Thyroid gland (tissue), 4 donors: ENCODE data around the gene ARFGEF2. TPM values are rescaled to one million over a fixed set of nuclear protein-coding genes. Genes with fewer than 3 reads are reported as not detected.
"Not testable (repeated sequence)": the region's sequence is repeated elsewhere in the genome, so short reads cannot be mapped to it uniquely, and the experiment has no call there.

ENCODE experiments used
- DNase-seq, 2 donors: peaks; one replicate each; pipeline ENCODE4 v3.0.0-alpha.2; 2019
- H3K27ac ChIP-seq, 3 donors: fragments of 200-600 bp; sonication (generic); 1 replicate in 2 of 3; 2 replicates in 1 of 3; pipeline ENCODE4 v1.5.1; 2016 to 2019; ENCODE audit warnings: mild to moderate bottlenecking in 1 of 3, moderate library complexity in 1 of 3
- H3K27me3 ChIP-seq: fragments of 200-600 bp; sonication (generic); one replicate; pipeline ENCODE4 v1.5.1; 2019
- H3K36me3 ChIP-seq, 2 donors: fragments of 200-600 bp; sonication (generic); one replicate each; pipeline ENCODE4 v1.5.1; 2016 to 2019
- H3K4me1 ChIP-seq, 2 donors: fragments of 200-600 bp; sonication (generic); one replicate each; pipeline ENCODE4 v1.5.1; 2017 to 2019
- H3K4me3 ChIP-seq, 3 donors: fragments of 200-600 bp; sonication (generic); replicated peaks in 1 of 3; 1 replicate in 2 of 3; 2 replicates in 1 of 3; pipeline ENCODE4 v1.5.1; 2016; ENCODE audit warnings: mild to moderate bottlenecking in 1 of 3
- H3K9me3 ChIP-seq: fragments of 200-600 bp; sonication (generic); one replicate; pipeline ENCODE4 v1.5.1; 2017
- CTCF ChIP-seq, 6 experiments: fragments of 200-600 bp in 3 of 6; fragments of 450-650 bp in 3 of 6; sonication (generic) in 3 of 6; IDR thresholded peaks; one replicate each; pipeline ENCODE4 v1.5.1; 2016 to 2019; ENCODE audit warnings: antibody characterized with exemption in 6 of 6, mild to moderate bottlenecking in 2 of 6, inconsistent platforms in 1 of 6, moderate library complexity in 1 of 6
- POLR2A ChIP-seq, 2 donors: fragments of 450-650 bp; IDR thresholded peaks; one replicate each; pipeline ENCODE4 v1.6.1; 2017; ENCODE audit warnings: antibody characterized with exemption in 2 of 2, mild to moderate bottlenecking in 2 of 2, moderate library complexity in 1 of 2
- WGBS, 2 donors: methylation state at CpG; one replicate each; pipeline ENCODE4 v1.1.5; 2017; 5-methylcytosine and 5-hydroxymethylcytosine counted together
- intact Hi-C: fragments of 100-400 bp; cut with DNase I; formaldehyde crosslinking; loops from one replicate; pipeline ENCODE4 v1.15.1; 2023
- total RNA-seq, 4 donors: library from RNA; depleted of rRNA; stranded (reverse); fragments of >200 nt; gene quantifications; one replicate each; pipeline ENCODE4 v1.2.3, GENCODE V29; 2016

Gene ARFGEF2
- total RNA-seq, 4 donors from 2014 or later = 92.3 to 131 (median 101) TPM

GRCh38 chr20:48931527-48932374 is 10.2 kb downstream of the ARFGEF2 start:
- WGBS, 2 donors = 76 to 88% methylated on average over 9 of the region's 9 CpGs
- no peak for DNase-seq
- intact Hi-C loops = no loop called here
- no peak overlapping the region for H3K4me3 ChIP-seq
- peak overlapping the region; percentile 86 to 96 (median 93) for H3K27ac ChIP-seq
- no peaks in the 10 kb centered on the region for H3K27me3 ChIP-seq
- peaks cover 67 to 86% of the 10 kb centered on the region in 2 donors for H3K4me1 ChIP-seq
- no peak for TF ChIP-seq POLR2A (IDR thresholded peaks at IDR 0.05)
- TF ChIP-seq CTCF (IDR thresholded peaks at IDR 0.05) = no peak
- H3K36me3 ChIP-seq = no peaks in the 10 kb centered on the region
- H3K9me3 ChIP-seq = no peaks in the 10 kb centered on the region

GRCh38 chr20:48932375-48932941 is 10.9 kb downstream of the ARFGEF2 start:
- Histone ChIP-seq H3K9me3 (no peaks in the 10 kb centered on the region), H3K36me3 (no peaks in the 10 kb centered on the region), H3K27me3 (no peaks in the 10 kb centered on the region), H3K4me3 (no peak overlapping the region), H3K27ac (peak overlapping the region; percentile 86 to 96 (median 93)), H3K4me1 (peaks cover 66 to 83% of the 10 kb centered on the region in 2 donors)
- 73 to 77% methylated on average over 8 of the region's 8 CpGs for WGBS, 2 donors
- TF ChIP-seq POLR2A (IDR thresholded peaks at IDR 0.05) = no peak
- no peak for TF ChIP-seq CTCF (IDR thresholded peaks at IDR 0.05)
- DNase-seq = peak in 1 of 2 donors; percentile 19
- intact Hi-C loops = no loop called here

GRCh38 chr20:48933017-48933766 is 11.7 kb downstream of the ARFGEF2 start:
- TF ChIP-seq POLR2A (IDR thresholded peaks at IDR 0.05) (peak in 1 of 2 donors; percentile 91), CTCF (IDR thresholded peaks at IDR 0.05) (peak in 4 of 6 experiments; percentile 34 to 71 (median 40))
- DNase-seq = peak; percentile 97 to 98
- WGBS, 2 donors = 40 to 61% methylated on average over 15 of the region's 15 CpGs
- Histone ChIP-seq H3K27me3 (no peaks in the 10 kb centered on the region), H3K9me3 (no peaks in the 10 kb centered on the region), H3K27ac (peak overlapping the region; percentile 86 to 96 (median 93)), H3K4me1 (peaks cover 71 to 84% of the 10 kb centered on the region in 2 donors), H3K4me3 (no peak overlapping the region), H3K36me3 (no peaks in the 10 kb centered on the region)
- intact Hi-C loops = no loop called here

GRCh38 chr20:48934273-48934877 is 12.9 kb downstream of the ARFGEF2 start:
- intact Hi-C loops, H3K9me3 ChIP-seq, DNase-seq, H3K4me3 ChIP-seq, H3K36me3 ChIP-seq, H3K27me3 ChIP-seq: not testable (repeated sequence)
- Histone ChIP-seq H3K27ac (peak overlapping the region; percentile 86 to 96 (median 93)), H3K4me1 (peaks cover 72 to 83% of the 10 kb centered on the region in 2 donors)
- 93 to 96% methylated on average over 5 of the region's 5 CpGs for WGBS, 2 donors

GRCh38 chr20:48934966-48935365 is 13.5 kb downstream of the ARFGEF2 start:
- not testable (repeated sequence) for H3K4me3 ChIP-seq
- peak in 1 of 2 donors; percentile 34 for TF ChIP-seq POLR2A (IDR thresholded peaks at IDR 0.05)

GRCh38 chr20:48936178-48936577 is 14.7 kb downstream of the ARFGEF2 start:
- H3K36me3 ChIP-seq, DNase-seq, H3K4me3 ChIP-seq, H3K27me3 ChIP-seq, H3K9me3 ChIP-seq, intact Hi-C loops: not testable (repeated sequence)
- WGBS, 2 donors = 96 to 98% methylated on average over 6 to 9 of the region's 30 CpGs
- peak overlapping the region; percentile 61 to 84 (median 68) for H3K27ac ChIP-seq
- peaks cover 63 to 73% of the 10 kb centered on the region in 2 donors for H3K4me1 ChIP-seq

More at GRCh38 chr20:48934966-48935365, 13.5 kb downstream of the ARFGEF2 start:
- Histone ChIP-seq H3K27ac (peak overlapping the region; percentile 86 to 96 (median 93)), H3K4me1 (peaks cover 72 to 83% of the 10 kb centered on the region in 2 donors)
- intact Hi-C loops, DNase-seq, H3K36me3 ChIP-seq, H3K27me3 ChIP-seq, H3K9me3 ChIP-seq: not testable (repeated sequence)
- WGBS, 2 donors = 55 to 63% methylated on average over 6 to 7 of the region's 7 CpGs
